HG02798 (cell line): ENCODE results near the gene CCDC51.
"Not testable (repeated sequence)": the region's sequence is repeated elsewhere in the genome, so short reads cannot be mapped to it uniquely, and the experiment has no call there.

ENCODE experiments used
- ATAC-seq: cut with Tn5 transposase; IDR thresholded peaks from one replicate; pipeline ENCODE4 v1.9.1; 2021; ENCODE audit warnings: mild to moderate bottlenecking; ENCODE audit not compliant: unreplicated experiment, poor library complexity

Gene CCDC51

DNA sequence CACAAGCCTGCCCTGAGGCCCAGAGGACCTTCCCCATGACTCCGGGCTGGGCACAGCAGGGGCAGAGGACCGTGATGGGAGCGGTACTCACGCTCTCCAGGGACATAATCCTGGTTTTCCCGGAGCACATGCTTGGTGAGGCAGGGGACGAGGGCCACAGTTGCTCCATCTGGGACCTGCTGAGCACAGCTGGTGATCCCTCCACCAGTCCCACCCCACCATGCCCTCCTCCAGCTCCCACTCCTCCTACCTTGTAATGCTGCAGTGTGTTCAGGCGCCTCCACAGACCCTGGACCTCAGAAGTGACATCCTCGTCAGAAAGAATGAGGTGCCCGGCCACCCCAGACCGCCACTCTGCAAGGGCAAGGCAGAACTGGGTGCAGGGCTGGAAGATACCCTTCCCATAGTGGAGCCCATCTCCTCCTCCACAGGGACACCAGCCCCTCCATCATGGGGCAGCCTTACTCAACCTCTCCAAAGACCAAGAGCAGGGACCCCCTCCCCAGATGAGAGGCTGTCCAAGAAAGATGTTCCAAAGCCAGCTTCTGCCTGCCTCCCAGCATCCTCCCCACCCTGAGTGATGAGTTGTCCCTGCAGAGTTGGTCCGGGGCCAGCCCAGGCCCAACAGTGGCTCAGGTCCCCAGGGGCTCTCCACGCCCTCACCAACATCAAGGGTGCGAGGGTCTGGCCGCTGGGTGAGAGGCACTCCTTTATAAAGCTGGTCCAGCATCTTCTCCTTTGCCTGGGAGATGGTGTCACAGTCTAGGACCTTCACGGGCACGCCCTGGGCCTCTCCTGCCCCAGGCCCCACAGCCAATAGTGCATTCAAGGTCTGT is 29.5 kb downstream of the CCDC51 start:
- ATAC-seq: no peak

DNA sequence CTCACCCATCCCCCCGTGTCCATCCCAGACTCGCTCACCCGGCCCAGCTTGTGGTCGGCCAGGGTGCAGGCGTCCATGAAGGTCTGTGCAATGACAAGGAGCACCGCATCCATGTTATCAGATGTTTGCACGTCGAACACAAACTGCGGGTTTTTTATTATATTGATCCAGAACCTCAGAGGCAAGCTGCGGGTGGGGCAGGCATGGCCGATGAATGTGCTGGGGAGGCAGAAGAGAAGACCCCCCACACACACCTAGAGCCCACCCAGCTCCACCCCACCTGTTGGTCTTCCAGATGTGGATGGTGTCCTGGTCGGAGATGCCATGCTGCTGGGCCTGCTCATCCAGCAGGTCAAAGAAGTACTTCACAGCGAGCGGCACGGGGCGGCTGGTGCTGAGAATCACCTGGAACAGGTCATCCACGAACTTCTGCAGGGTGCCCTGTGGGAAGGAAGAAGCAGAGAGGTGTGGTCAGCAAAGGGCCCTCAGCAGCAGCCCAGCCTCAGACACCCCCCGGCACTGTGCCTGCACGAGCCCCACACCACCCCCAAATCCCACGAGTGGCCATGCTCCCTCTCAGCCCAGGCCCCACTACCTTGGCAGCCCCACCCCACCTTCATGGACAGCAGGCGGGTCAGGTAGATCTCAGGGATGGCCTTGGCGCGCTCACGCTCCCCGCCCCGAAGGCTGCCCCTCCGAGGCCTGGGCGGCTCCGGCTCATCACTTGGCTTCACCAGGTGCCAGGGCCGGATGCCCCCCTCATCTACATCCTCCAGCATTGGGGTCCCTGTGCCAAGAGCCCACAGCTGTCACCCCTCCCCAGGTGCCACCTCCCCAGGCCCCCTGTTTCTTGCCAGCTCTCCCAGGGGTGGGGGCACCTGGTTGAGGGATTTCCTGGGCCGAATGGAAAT is 30.4 kb downstream of the CCDC51 start:
- ATAC-seq: no peak

DNA sequence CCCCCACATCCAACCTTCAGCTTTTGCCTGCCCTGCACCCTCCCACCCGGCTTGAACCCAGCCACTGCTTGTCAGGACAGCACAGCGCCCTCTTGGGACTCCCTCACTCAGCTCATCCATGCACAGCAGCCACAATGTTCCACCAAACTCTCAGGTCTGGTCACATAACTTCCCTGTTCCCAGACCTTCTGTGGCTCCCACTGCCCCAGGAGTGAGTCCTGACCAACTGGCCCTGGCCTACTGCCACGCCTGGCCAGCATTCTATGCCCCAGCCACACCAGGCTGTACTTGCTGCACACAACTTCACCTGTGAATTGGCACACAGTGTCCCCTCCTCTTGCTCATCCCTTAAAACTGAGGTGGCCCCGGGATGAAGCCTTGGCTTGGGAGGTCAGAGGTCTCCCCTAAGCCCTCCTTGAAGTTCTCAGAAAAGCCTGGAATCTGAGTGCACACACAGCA is 31.1 kb downstream of the CCDC51 start:
- no peak for ATAC-seq

DNA sequence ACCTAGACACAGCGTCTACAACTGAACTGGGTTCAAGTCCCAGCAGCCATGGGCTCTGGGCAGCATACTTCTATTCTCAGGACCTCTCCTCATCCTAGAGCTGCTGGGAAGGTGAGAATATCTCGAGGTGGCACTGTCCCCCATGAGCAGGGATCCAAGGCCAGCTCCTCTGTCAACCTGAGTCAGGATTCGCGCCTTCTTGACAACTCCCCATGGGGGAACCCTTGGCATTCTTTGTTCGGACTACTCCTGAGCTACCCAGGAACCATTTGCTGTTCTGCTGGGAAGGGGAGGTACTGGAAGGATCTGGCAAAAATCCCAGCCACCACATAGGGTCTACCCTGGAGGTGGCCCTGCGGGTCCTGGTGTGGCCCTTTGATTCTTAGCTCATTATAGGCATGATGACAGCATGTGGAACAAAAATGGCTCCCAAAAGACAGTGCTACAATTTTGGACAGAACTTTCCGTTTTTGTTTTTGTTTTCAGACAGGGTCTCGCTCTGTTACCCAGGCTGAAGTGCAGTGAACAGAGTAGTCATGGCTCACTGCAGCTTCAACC is 32.3 kb downstream of the CCDC51 start:
- no peak for ATAC-seq

DNA sequence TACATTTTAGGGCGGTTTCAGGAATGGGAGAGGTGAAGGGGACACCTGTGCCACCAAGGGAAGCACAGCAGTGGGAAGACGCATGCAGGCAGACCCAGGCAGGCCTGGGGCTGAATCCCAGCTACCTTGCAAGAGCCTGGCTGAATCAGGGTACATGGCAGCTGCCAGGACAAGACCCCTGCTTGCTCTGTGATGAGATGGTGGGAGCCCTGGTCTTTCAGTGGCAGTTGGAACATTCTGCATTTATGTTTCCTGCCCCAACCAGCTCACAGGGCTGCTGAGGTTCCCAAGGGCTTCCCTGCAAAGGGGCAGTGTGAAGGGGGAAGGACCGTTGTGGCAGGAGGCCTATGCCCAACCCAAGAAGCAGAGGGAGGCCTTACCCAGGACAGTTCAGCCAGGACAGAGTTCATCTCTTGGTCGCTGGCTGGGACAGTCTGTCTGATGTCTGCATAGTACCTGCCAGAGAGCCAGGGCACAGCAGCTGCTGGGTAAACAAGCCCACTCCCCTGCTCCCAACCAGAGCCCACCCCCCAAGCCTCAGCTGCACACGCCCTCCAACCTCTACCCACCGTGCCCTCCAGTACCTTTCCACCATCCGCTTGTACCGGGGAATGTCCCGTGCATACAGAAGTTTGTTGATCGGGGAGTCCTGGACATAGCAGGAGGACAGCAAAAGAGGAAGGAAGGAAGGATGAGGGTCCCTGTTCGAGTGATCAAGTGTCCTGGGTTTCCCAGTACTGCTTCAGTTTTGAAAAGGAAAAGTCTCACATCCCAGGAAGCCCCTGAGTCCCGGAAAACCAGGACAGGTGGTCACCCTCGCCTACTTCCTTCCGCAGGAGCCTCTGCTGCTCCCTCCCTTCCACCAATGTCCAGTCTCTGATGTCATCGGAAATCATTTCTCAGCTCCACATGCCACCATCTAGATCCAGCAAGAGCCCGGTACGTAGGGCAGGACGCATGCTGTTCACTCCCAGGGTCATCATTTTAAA is 33.2 kb downstream of the CCDC51 start:
- ATAC-seq: no peak

DNA sequence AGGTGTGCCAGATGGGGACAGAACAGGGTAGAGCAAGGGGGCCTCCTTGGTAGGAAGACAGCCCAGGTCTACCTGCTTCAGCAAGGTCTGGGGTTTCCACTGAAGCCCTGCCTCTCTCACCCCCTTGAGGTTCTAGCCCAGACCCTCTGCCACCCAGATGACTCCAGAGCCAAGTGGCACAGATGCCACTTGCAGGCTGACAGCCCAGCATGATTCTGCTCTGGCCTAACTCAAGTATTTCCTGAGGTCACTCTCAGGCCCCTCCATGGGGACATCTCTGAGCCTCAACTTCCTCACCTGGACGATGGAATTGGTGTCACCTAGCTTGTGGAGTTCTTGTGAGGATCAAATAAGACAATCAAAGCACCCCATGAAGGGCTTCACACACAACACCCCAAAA is 33.9 kb downstream of the CCDC51 start:
- ATAC-seq: no peak

DNA sequence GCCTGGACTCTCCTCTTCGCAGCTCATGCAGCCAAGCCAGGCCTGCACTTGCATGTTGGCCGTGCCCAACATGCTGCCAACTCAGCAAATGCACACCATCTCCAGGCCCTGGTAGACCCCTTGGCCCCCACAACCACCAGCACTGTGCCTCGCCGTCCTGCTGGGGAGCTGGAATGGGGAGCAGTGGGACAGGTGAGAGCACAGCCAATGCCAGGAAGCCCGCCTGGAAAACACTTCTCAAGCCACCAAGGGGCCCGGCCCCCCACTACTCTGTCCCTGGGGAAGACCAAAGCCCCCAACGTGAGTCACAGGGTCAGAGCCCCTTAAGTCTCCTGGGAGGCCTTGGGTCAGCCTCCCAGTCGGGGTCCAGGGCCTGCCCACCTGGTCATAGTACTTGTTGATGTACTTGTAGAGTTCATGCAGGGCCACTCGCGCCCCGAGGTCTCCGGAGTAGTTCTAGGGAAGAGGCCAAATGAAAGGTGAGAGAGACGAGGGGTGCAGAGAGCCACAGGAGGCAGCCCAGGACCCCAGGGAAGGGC is 34.5 kb downstream of the CCDC51 start:
- no peak for ATAC-seq

DNA sequence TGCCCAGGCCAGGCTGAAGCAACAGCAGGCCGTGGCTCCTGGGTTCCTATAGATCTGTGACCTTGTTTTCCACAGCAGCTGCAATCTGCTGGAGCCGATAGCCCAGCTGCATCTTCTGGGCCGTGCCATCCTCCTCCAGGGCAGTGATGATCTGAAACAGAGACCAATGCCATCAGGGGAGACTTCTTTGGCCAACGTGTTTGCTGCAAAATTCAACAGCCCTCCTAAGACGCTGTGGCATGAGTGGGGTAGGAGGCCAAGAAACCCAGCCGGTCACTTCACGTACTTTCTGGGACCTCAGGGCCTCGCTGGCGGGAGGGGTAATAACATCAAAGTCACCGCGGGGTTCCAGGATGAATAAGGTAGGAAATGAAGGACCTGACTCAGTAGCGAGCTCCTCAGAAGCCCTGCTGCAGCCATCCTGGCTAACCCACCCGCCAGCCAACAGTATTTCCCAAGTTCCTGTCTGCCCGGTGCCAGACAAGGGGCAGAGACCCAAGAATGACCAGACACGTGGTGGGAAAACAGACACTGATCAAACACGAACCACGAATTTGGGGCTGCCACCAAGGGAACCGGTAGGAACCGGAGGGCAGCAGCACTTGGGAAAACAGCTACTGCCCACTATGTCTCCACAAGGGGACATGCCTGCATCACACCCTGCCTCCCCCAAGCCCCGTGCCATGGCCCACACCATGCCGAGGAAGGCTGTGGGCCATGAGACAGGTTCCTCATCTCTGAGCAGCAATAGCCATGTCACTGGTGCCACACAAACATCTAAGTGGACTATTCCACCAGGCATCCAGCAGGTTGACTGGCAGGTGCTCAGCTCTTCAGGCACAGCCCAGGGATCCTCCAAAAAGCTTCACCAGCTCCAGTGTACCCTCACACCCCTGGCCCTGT is 35.2 kb downstream of the CCDC51 start:
- no peak for ATAC-seq

DNA sequence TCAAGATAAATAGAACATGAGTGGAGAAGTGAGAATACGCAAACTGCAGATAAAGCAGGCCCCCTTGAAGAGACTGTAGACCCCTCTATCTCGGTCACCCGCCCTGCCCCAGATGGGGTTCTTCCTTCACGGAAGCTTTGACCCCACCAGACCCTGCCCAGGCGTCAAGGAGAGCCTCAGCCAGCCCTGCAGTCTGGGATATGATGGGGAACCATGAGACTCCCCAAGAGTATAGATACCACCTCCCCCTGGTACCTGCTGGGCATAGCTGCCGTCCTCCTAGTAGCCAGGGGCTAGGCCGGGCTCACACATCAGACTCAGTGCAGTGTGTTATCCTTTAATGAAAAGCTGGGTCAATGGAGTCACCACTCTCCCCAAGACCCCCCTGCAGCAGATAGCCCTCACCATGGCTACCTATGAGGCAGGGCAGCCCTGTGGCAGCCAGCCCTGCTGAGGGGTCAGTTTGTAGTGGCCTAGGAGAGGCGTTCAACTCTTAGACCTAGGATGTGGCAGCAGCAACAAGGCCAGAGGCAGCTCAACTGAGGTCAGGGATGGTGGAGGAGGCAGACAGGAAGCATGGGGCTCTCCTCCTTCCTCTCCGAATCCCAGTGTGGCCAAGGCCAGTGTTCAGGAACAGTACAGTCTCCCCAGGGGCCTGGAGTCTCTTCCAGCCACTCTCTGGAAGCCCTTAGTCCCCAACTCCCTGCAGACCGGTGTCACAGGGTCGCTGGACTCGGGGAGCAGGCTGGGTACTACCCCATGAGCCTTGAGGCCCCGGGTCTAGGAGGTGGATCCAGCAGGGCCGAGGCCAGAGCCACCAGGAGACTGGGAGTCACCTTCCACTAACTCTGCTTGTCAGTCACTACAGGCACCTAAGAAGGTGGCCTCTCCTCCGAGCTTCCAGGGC is 36.1 kb downstream of the CCDC51 start:
- no peak for ATAC-seq

DNA sequence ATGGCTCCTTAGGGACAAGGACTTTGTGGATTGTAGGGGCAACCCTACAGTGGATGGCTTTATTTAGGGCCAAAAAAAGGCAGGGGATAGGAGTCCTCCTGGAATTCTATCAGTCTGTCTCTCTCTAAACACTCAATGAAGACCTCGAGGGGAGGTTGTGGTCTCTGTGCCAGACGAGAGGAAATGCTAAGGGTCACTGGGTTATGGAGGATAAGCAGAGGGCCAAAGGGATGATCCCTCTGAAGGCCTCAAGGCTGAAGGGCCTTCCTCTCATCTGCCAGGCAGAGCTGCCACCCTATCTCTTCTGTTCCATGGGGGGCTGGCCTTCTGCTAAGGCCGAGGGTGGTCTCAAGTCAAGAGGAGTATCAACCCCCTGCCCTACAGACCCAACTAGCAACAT is 37.0 kb downstream of the CCDC51 start:
- no peak for ATAC-seq

DNA sequence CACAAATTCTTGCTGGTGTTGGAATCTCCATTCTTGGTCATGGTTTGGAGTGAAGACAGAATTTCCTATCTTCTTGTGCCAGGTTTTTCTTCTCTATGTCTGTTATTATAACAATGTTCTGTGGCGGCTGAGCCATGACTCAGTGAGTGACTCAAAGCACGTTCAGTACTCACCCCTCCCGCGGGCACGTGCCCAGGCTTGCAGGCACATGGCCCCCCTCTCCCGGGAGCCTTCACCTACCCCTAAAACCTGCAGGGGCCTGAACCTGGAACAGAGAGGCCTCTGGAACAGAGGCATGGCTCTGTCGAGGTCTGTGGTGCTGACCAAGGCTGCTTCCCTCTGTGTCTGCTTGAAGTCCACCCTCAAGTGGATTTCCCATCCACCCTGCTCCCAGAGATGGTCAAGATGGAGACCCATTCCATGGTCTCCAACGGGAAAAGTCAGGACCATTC is 37.6 kb downstream of the CCDC51 start:
- no peak for ATAC-seq

DNA sequence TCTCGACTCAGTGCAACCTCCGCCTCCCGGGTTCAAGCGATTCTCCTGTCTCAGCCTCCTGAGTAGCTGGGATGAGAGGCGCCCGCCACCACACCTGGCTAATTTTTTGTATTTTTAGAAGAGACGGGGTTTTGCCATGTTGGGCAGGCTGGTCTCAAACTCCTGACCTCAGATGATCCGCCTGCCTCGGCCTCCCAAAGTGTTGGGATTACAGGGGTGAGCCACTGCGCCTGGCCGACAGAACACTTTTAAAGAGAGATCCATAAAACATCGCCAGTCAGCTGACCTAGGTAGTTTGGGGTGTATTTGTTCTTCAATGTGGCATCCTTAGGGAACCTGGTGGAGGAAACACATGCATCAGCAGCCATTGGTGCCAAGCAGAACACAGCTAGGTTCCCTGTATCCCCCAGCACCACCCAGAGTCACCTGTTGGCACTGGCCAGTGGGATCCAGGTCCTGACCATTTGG is 38.5 kb downstream of the CCDC51 start:
- not testable (repeated sequence) for ATAC-seq

DNA sequence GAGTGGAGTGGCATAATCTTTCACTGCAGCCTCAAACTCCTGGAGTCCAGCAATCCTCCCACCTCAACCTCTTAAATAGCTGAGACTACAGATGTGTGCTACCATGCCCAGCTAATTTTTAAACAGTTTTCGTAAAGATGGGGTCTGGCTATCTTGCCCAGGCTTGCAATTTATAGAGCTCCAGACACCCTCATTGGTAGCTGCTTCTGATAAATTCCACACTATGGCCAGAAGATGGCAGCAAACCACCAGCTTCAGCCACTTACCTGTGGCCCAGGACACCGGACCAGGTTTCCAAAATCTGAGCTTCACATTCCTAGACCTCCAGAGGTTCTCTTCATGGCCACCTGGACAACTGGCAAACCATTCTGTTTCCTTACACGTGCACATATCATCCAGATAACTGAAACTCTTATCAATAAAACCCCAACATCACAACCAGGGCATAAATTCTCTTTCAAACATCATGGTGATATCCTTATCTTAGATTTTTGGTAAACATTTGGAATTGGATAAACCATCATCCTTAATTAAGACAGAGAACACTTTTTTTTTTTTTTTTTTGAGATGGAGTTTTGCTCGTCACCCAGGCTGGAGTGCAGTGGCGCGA is 39.0 kb downstream of the CCDC51 start:
- ATAC-seq: peak; percentile 35

DNA sequence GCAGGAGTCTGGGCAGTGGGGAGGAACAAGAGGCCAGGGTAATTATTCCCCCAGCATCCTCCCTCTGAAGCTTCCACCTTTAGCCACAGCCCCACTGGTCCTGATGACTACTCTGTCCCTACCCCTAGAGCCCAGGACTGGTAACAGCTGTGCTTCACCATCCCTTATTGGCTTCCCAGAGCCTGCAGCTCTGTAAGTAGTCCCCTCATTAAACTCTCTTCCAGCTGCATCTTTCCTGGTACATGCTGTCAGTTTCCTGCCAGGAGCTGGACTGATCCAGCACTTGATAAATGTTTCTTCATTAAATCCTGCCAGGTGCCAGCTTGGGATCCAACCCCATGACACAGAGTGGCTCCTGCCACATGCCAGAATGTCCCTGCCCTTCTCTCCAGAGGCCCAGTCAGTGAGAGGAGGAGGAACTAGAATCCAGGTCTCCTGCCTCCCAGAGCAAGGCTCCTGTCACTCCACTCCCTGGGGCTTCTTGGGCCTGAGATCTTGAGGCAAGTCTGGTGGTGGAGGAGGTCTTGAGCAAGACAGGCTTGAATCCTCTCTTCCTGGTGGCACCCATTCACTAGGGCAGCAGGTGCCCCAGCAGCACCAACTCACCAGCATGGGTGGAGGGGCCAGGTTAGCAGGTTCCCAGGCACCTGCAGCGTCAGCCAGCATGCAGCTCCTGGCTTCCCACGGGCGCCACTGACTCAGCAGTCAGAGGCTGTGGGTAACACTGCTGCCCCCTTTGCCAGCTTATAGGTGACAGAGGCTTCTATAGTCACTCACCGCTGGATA is 40.3 kb downstream of the CCDC51 start:
- no peak for ATAC-seq

DNA sequence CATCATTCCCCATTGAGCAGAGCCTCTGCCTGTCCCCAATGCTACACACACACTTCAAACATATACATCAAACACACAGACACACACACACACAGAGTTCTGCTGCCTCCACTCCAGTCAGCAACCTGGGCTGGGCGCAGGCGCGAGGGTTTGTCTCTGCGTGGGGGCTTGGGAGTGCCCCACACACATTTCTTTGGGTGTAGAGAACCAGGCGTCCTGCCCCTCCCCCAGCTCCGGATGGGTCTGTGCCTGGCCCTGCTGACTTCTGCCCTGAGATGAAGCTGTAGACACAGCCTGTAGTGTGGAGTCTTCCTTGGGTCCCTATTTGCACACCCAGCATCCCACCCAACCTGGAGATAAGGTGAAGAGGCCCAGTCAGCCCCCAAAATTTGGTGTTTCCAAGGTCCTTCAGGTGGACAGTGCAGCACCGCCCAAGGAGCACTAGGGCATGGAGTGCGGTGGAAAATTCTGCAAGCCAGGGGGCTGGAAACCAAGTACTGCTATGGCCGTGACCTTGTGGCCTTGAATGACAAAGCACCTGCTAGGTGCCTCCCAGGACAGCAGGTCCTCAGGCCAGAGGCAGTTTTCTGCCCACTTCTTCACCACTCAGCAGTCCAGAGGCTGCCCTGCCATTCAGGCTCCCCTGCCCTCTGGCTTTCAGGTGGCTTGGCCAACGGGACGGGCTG is 41.1 kb downstream of the CCDC51 start:
- ATAC-seq: no peak
